Caco-2 (cell line): ENCODE measurements around the gene SIN3B. TPM values are rescaled to one million over a fixed set of nuclear protein-coding genes. Genes with fewer than 3 reads are reported as not detected.

ENCODE experiments used
- BruUV-seq: library from RNA; stranded (reverse); fragments of 400-500 nt; replicated peaks from 2 replicates; lab custom pipeline; 2021; lab: Mats Ljungman, UMichigan
- CTCF ChIA-PET: fragments of 300-600 bp; sonication (Branson Sonifier 250); formaldehyde crosslinking; loops from one replicate; lab custom pipeline; 2022; ENCODE audit warnings: antibody characterized with exemption; lab: Charles Lee
- POLR2A ChIA-PET: fragments of 300-600 bp; sonication (Branson Sonifier 250); formaldehyde crosslinking; loops from one replicate; lab custom pipeline; 2022; ENCODE audit warnings: antibody characterized with exemption; lab: Charles Lee
- DNase-seq, 2 experiments: peaks; one replicate each; pipeline versions ENCODE4 v3.0.0 to v3.0.0-alpha.2; 2020 to 2022
- H3K27me3 ChIP-seq: replicated peaks from 2 replicates; pipeline ENCODE4 v1.6.0; 2011; ENCODE audit warnings: low read length; ENCODE audit not compliant: control insufficient read depth, insufficient read depth
- H3K36me3 ChIP-seq: 2 replicates; pipeline ENCODE4 v1.5.1; 2011; ENCODE audit warnings: low read length; ENCODE audit not compliant: control insufficient read depth, insufficient read depth
- H3K4me1 ChIP-seq: fragments of 250-450 bp; sonication (Bioruptor Pico); 2 replicates; pipeline ENCODE4 v1.5.1; 2020; ENCODE audit warnings: mild to moderate bottlenecking
- H3K4me3 ChIP-seq: 2 replicates; pipeline ENCODE4 v1.5.1; 2011; ENCODE audit warnings: low read depth, mild to moderate bottlenecking, control low read depth, low read length
- H3K9me3 ChIP-seq: fragments of 250-450 bp; sonication (Bioruptor Pico); 2 replicates; pipeline ENCODE4 v1.5.1; 2020; ENCODE audit warnings: mild to moderate bottlenecking, moderate library complexity
- H3K27ac Mint-ChIP-seq: one replicate; pipeline ENCODE4 v1.8.0; 2022; ENCODE audit warnings: mixed read lengths; ENCODE audit not compliant: unreplicated experiment
- H3K27me3 Mint-ChIP-seq: one replicate; pipeline ENCODE4 v1.8.0; 2022; ENCODE audit warnings: mixed read lengths; ENCODE audit not compliant: insufficient read depth, unreplicated experiment
- H3K36me3 Mint-ChIP-seq: one replicate; pipeline ENCODE4 v1.8.0; 2022; ENCODE audit warnings: mild to moderate bottlenecking, mixed read lengths; ENCODE audit not compliant: insufficient read depth, unreplicated experiment
- H3K4me1 Mint-ChIP-seq: one replicate; pipeline ENCODE4 v1.8.0; 2022; ENCODE audit warnings: low read depth, mixed read lengths; ENCODE audit not compliant: unreplicated experiment
- H3K4me3 Mint-ChIP-seq: one replicate; pipeline ENCODE4 v1.8.0; 2022; ENCODE audit warnings: mild to moderate bottlenecking, moderate library complexity, mixed read lengths; ENCODE audit not compliant: unreplicated experiment
- H3K9me3 Mint-ChIP-seq: one replicate; pipeline ENCODE4 v1.8.0; 2022; ENCODE audit warnings: mixed read lengths; ENCODE audit not compliant: unreplicated experiment
- intact Hi-C: fragments of 100-400 bp; cut with micrococcal nuclease; formaldehyde crosslinking; loops from one replicate; pipeline ENCODE4 v1.10.0; 2022; ENCODE audit not compliant: unreplicated experiment
- total RNA-seq: library from RNA; stranded (reverse); gene quantifications from 2 replicates; pipeline ENCODE4 v1.2.3, GENCODE V29; 2022
- TF ChIP-seq, protein P1 (sequence below), 2 experiments: fragments of 200-600 bp in 1 of 2; IDR thresholded peaks; 1 replicate in 1 of 2; 2 replicates in 1 of 2; pipeline versions ENCODE4 v1.5.1 to v1.8.0; 2011 to 2022; ENCODE audit warnings: antibody characterized with exemption in 1 of 2, control low read depth in 1 of 2, inconsistent platforms in 1 of 2, low read depth in 1 of 2, low read length in 1 of 2, mild to moderate bottlenecking in 1 of 2, moderate library complexity in 1 of 2; ENCODE audit not compliant: insufficient read depth in 1 of 2, severe bottlenecking in 1 of 2, unreplicated experiment in 1 of 2

SIN3B gene
- total RNA-seq, 1 experiment from 2014 or later: 56.9 TPM

DNA sequence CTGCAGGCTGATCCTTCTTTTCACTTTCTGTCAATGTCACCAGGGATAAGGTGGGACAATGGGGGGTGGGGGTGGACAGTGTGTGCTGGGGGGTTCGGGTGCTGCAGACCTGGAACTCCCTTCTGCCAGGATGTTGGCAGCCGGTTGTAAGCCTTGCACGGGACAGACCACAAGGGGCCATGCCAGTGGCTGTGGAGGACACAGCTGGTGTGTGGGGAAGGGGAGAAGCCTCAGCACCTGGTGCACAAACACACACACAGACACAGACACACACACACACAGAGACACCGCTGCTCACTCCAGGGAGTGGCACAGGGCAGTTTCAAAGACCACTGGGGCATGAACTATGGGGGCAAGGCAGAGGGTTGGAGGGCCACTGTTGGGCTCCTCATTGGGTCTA is 63.2 kb downstream of the SIN3B start:
- Mint-ChIP-seq H3K27me3 (no peaks in the 10 kb centered on the region), H3K36me3 (no peaks in the 10 kb centered on the region), H3K4me1 (no peaks in the 10 kb centered on the region), H3K9me3 (no peaks in the 10 kb centered on the region), H3K27ac (no peak overlapping the region), H3K4me3 (no peak overlapping the region)
- no peak for DNase-seq
- no peak overlapping the region for H3K4me3 ChIP-seq
- H3K4me1 ChIP-seq: no peaks in the 10 kb centered on the region
- H3K27me3 ChIP-seq: no peaks in the 10 kb centered on the region
- no TSS peak for BruUV-seq
- TF ChIP-seq, protein P1, sequence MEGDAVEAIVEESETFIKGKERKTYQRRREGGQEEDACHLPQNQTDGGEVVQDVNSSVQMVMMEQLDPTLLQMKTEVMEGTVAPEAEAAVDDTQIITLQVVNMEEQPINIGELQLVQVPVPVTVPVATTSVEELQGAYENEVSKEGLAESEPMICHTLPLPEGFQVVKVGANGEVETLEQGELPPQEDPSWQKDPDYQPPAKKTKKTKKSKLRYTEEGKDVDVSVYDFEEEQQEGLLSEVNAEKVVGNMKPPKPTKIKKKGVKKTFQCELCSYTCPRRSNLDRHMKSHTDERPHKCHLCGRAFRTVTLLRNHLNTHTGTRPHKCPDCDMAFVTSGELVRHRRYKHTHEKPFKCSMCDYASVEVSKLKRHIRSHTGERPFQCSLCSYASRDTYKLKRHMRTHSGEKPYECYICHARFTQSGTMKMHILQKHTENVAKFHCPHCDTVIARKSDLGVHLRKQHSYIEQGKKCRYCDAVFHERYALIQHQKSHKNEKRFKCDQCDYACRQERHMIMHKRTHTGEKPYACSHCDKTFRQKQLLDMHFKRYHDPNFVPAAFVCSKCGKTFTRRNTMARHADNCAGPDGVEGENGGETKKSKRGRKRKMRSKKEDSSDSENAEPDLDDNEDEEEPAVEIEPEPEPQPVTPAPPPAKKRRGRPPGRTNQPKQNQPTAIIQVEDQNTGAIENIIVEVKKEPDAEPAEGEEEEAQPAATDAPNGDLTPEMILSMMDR (IDR thresholded peaks at IDR 0.05; ENCODE audit: insufficient read depth in 1 of 2, low read depth in 1 of 2, low read length in 1 of 2, severe bottlenecking in 1 of 2, unreplicated experiment in 1 of 2): no peak
- no peaks in the 10 kb centered on the region for H3K36me3 ChIP-seq
- POLR2A ChIA-PET: no interaction called here
- no peaks in the 10 kb centered on the region for H3K9me3 ChIP-seq
- intact Hi-C loops: no loop called here
- CTCF ChIA-PET: no interaction called here

GRCh38 chr19:16892868-16893685 is 63.9 kb downstream of the SIN3B start:
- no peaks in the 10 kb centered on the region for H3K9me3 Mint-ChIP-seq
- no TSS peak for BruUV-seq
- H3K4me1 Mint-ChIP-seq: no peaks in the 10 kb centered on the region
- no peaks in the 10 kb centered on the region for H3K9me3 ChIP-seq
- POLR2A ChIA-PET: no interaction called here
- TF ChIP-seq, protein P1 (IDR thresholded peaks at IDR 0.05; ENCODE audit: insufficient read depth in 1 of 2, low read depth in 1 of 2, low read length in 1 of 2, severe bottlenecking in 1 of 2, unreplicated experiment in 1 of 2): no peak
- DNase-seq: no peak
- intact Hi-C loops: no loop called here
- no peak overlapping the region for H3K4me3 ChIP-seq
- no peaks in the 10 kb centered on the region for H3K4me1 ChIP-seq
- H3K4me3 Mint-ChIP-seq: no peak overlapping the region
- CTCF ChIA-PET: no interaction called here
- no peaks in the 10 kb centered on the region for H3K36me3 ChIP-seq
- no peaks in the 10 kb centered on the region for H3K36me3 Mint-ChIP-seq
- H3K27me3 ChIP-seq: no peaks in the 10 kb centered on the region
- no peak overlapping the region for H3K27ac Mint-ChIP-seq
- H3K27me3 Mint-ChIP-seq: no peaks in the 10 kb centered on the region

GRCh38 chr19:16893686-16893989 is 64.4 kb downstream of the SIN3B start:
- H3K36me3 Mint-ChIP-seq: no peaks in the 10 kb centered on the region
- H3K4me1 ChIP-seq: no peaks in the 10 kb centered on the region
- POLR2A ChIA-PET: no interaction called here
- CTCF ChIA-PET: interaction anchor here (0.5 kb wide), 1 partner anchor 982 kb away, joined by 3 read pairs; no protein-coding TSS in a partner anchor
- H3K4me3 Mint-ChIP-seq: no peak overlapping the region
- H3K9me3 ChIP-seq: no peaks in the 10 kb centered on the region
- H3K4me1 Mint-ChIP-seq: no peaks in the 10 kb centered on the region
- DNase-seq: no peak
- H3K27me3 Mint-ChIP-seq: no peaks in the 10 kb centered on the region
- H3K9me3 Mint-ChIP-seq: no peaks in the 10 kb centered on the region
- H3K36me3 ChIP-seq: no peaks in the 10 kb centered on the region
- H3K27ac Mint-ChIP-seq: no peak overlapping the region
- no peaks in the 10 kb centered on the region for H3K27me3 ChIP-seq
- BruUV-seq: no TSS peak
- no peak overlapping the region for H3K4me3 ChIP-seq
- TF ChIP-seq, protein P1 (IDR thresholded peaks at IDR 0.05; ENCODE audit: insufficient read depth in 1 of 2, low read depth in 1 of 2, low read length in 1 of 2, severe bottlenecking in 1 of 2, unreplicated experiment in 1 of 2): no peak
- intact Hi-C loops: no loop called here
